Chondrocyte (in vitro differentiated cells): ENCODE results near the gene NPAS3. TPM values are rescaled to one million over a fixed set of nuclear protein-coding genes. Genes with fewer than 3 reads are reported as not detected.

Experiments
- DNase-seq: peaks from one replicate; pipeline ENCODE4 v3.0.0; 2021; ENCODE audit warnings: mixed read lengths, low spot score
- H3K27ac Mint-ChIP-seq: one replicate; pipeline ENCODE4 v1.8.0; 2021; ENCODE audit warnings: mild to moderate bottlenecking, moderate library complexity, mixed read lengths; ENCODE audit not compliant: unreplicated experiment
- H3K27me3 Mint-ChIP-seq: 2 replicates; pipeline ENCODE4 v1.8.0; 2021; ENCODE audit warnings: low read depth, mixed read lengths
- H3K36me3 Mint-ChIP-seq: 2 replicates; pipeline ENCODE4 v1.8.0; 2021; ENCODE audit warnings: low read depth, mixed read lengths
- H3K4me1 Mint-ChIP-seq: 2 replicates; pipeline ENCODE4 v1.8.0; 2021; ENCODE audit warnings: low read depth, mild to moderate bottlenecking, mixed read lengths
- H3K4me3 Mint-ChIP-seq: one replicate; pipeline ENCODE4 v1.8.0; 2021; ENCODE audit warnings: mild to moderate bottlenecking, moderate library complexity, mixed read lengths; ENCODE audit not compliant: unreplicated experiment
- H3K9me3 Mint-ChIP-seq: 2 replicates; pipeline ENCODE4 v1.8.0; 2021; ENCODE audit warnings: low read depth, mixed read lengths
- CTCF ChIP-seq: fragments of 200-600 bp; sonication (generic); IDR thresholded peaks from 2 replicates; pipeline ENCODE4 v1.5.0; 2021; ENCODE audit warnings: antibody characterized with exemption, mild to moderate bottlenecking, moderate library complexity
- total RNA-seq: library from RNA; stranded (reverse); gene quantifications from 3 replicates; pipeline ENCODE4 v1.2.1, GENCODE V29; 2021

The NPAS3 gene
- total RNA-seq, 1 donor from 2014 or later: 2.6 TPM

DNA sequence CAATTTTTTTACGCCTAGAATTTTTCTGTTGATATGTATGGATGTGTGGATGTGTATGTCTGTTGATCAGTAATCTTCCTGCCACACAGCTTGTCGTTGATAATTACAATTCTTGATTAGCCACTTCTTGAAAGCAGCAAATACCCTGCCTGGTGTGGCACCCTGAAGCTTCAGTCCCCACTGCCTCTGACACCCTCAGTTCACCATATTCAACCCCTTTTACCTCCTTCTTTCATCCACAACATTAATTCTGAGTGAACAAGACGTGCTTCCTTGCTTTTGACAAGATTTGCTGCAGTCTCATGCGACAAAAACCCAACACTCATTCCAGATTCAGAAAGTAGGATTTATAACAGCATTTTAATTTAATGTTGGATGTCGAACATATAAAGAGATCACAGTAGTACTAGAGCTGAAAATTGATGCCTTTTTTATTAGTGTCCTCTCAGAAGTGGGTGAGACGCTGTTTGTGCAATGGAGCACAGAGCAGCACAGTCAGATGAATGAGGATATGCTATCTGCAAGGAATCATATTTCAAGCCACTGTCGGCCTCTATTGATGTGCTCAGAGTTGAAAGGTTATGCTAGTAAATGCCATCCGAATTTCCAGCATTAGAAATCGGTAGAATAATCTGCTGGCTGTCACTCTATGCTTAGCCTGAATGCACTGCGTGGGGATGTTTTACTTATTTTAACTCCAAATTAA, 628.5 kb downstream of the NPAS3 start:
- Mint-ChIP-seq H3K4me1 (peaks cover 71% of the 10 kb centered on the region), H3K27ac (peak overlapping the region; percentile 91), H3K36me3 (no peaks in the 10 kb centered on the region), H3K4me3 (no peak overlapping the region), H3K27me3 (no peaks in the 10 kb centered on the region), H3K9me3 (no peaks in the 10 kb centered on the region)
- no peak for DNase-seq
- TF ChIP-seq CTCF: no peak

DNA sequence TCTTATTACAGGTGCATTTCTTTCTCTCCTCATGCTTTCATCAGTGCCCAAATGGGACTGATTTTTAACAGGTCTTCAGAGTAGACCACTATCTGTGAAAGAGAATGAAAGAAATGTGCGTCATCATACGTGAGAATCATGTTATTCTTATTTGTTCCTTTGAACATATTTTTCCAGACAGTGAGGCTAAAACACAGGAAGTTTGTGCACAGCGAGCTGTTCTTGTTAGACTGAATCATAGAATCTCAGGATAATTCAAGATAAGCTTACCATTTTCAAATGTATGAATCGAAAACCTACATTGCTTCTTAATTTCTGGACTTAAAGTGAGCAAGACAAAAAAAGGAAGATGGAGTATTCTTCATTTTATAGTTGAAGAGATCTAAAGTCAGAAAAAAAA, 629.1 kb downstream of the NPAS3 start:
- no peak for TF ChIP-seq CTCF
- Mint-ChIP-seq H3K27ac (peak overlapping the region; percentile 91), H3K9me3 (no peaks in the 10 kb centered on the region), H3K4me3 (peak overlapping the region; percentile 37), H3K36me3 (no peaks in the 10 kb centered on the region), H3K4me1 (peaks cover 71% of the 10 kb centered on the region), H3K27me3 (no peaks in the 10 kb centered on the region)
- no peak for DNase-seq

- Mint-ChIP-seq H3K36me3 (no peaks in the 10 kb centered on the region), H3K4me3 (no peak overlapping the region), H3K9me3 (no peaks in the 10 kb centered on the region), H3K4me1 (peaks cover 61% of the 10 kb centered on the region), H3K27ac (peak overlapping the region; percentile 43), H3K27me3 (no peaks in the 10 kb centered on the region)
- TF ChIP-seq CTCF: no peak
- DNase-seq: no peak
Measured at GRCh38 chr14:33568935-33569579, 630.4 kb downstream of the NPAS3 start.

DNA sequence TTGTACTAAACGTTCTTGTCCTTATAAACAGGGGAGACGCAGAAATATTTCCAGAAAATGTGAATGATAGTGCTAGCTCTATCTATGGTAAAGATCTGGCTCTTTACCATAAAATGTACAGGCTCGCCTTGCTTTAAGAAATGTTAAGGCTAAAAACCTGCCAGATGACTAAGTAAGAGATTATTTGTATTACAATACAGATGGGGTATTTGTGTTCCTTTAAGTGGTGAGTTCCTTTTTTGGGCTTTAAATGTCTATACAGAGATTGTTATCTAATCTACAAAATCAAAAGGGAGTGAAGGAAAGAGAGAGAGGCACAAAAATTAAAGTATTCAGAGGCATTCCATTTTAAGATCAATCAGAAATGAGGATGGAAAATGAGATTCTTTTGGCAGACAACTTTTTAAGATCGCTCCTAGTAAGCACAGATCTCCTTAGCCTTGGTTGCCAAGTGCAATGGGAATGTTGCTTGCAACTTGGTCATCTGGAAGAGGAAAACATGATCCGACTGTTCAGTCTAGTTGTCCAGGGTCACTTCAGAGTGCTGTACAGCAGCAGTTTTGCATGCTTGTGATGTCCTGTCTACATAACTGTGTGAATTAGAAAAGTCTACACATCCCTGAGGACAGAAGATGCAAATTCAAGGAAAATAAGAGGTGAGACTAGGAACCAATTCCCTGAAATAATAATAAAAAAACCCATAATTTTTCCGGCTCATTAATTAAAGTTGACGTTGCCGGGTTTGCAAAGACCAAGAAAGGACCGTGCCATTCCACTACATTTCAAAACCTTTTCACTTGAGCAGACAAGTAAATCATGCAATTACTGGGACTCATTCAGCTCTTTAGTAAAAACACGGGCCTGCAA, 631.4 kb downstream of the NPAS3 start:
- no peak for DNase-seq
- H3K9me3 Mint-ChIP-seq: no peaks in the 10 kb centered on the region
- no peak overlapping the region for H3K4me3 Mint-ChIP-seq
- H3K27me3 Mint-ChIP-seq: no peaks in the 10 kb centered on the region
- TF ChIP-seq CTCF: no peak
- H3K27ac Mint-ChIP-seq: peak overlapping the region; percentile 43
- peaks cover 51% of the 10 kb centered on the region for H3K4me1 Mint-ChIP-seq
- no peaks in the 10 kb centered on the region for H3K36me3 Mint-ChIP-seq

DNA sequence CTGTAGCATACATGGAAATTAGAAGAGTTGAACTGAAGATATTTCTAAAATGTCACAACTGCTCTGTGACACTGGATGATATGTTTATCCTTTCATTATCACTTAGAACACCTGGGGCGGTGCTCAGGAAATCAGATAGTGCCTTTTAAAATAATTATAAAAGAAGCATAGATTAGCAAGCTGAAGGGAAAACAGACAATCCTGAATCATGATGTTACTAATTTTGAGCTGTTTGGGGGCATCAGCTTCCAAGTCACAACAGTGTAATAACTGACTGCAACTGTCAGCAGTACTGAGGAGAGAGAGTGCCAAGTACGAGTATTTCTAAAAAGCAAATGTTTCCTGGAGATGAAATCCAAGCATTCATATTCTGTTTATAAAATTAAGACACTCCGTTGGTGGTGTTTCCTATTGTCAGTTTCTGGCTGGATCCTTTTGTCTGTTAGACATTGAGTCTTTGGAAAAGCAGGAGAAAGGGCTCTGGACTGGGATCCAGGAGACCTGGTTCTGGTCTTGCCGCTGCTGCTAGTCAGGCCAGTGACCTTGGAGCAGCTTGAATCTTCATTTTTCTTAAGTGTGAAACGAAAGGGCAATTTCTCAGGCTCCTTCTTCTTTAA, 632.1 kb downstream of the NPAS3 start:
- no peaks in the 10 kb centered on the region for H3K36me3 Mint-ChIP-seq
- no peaks in the 10 kb centered on the region for H3K9me3 Mint-ChIP-seq
- peaks cover 46% of the 10 kb centered on the region for H3K4me1 Mint-ChIP-seq
- no peak for TF ChIP-seq CTCF
- H3K4me3 Mint-ChIP-seq: no peak overlapping the region
- DNase-seq: no peak
- no peak overlapping the region for H3K27ac Mint-ChIP-seq
- H3K27me3 Mint-ChIP-seq: no peaks in the 10 kb centered on the region
